ENCODE measurements around the gene RPS26.

- no peak for TF ChIP-seq POLR2AphosphoS5 (IDR thresholded peaks at IDR 0.05)
- TF ChIP-seq, protein P1, sequence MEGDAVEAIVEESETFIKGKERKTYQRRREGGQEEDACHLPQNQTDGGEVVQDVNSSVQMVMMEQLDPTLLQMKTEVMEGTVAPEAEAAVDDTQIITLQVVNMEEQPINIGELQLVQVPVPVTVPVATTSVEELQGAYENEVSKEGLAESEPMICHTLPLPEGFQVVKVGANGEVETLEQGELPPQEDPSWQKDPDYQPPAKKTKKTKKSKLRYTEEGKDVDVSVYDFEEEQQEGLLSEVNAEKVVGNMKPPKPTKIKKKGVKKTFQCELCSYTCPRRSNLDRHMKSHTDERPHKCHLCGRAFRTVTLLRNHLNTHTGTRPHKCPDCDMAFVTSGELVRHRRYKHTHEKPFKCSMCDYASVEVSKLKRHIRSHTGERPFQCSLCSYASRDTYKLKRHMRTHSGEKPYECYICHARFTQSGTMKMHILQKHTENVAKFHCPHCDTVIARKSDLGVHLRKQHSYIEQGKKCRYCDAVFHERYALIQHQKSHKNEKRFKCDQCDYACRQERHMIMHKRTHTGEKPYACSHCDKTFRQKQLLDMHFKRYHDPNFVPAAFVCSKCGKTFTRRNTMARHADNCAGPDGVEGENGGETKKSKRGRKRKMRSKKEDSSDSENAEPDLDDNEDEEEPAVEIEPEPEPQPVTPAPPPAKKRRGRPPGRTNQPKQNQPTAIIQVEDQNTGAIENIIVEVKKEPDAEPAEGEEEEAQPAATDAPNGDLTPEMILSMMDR (IDR thresholded peaks at IDR 0.05), result no peak
These were observed 24.5 kb upstream of the RPS26 start for GRCh38 chr12:56017181-56017580.

Measured in gastroesophageal sphincter (tissue), 3 donors.